Adrenal gland (tissue), 5 donors: Measurements from ENCODE around the gene ARIH2.

Experiments used
- POLR2A ChIP-seq, 2 donors: fragments of 450-650 bp; IDR thresholded peaks; one replicate each; pipeline ENCODE4 v1.6.1; 2017; ENCODE audit warnings: antibody characterized with exemption in 2 of 2, mild to moderate bottlenecking in 2 of 2, moderate library complexity in 1 of 2
- TF ChIP-seq, protein P1 (sequence below), 6 experiments: fragments of 450-650 bp in 4 of 6; fragments of 200-600 bp in 2 of 6; sonication (generic) in 1 of 6; IDR thresholded peaks; 1 replicate in 5 of 6; 2 replicates in 1 of 6; pipeline versions ENCODE4 v1.5.1 to v1.8.0; 2016 to 2021; ENCODE audit warnings: antibody characterized with exemption in 6 of 6, mild to moderate bottlenecking in 2 of 6, moderate library complexity in 1 of 6
- donor health status: DM: no; HTN: no; CAD: no.

GRCh38 chr3:48945432-48945831, 26.8 kb downstream of the ARIH2 start:
- TF ChIP-seq, protein P1, sequence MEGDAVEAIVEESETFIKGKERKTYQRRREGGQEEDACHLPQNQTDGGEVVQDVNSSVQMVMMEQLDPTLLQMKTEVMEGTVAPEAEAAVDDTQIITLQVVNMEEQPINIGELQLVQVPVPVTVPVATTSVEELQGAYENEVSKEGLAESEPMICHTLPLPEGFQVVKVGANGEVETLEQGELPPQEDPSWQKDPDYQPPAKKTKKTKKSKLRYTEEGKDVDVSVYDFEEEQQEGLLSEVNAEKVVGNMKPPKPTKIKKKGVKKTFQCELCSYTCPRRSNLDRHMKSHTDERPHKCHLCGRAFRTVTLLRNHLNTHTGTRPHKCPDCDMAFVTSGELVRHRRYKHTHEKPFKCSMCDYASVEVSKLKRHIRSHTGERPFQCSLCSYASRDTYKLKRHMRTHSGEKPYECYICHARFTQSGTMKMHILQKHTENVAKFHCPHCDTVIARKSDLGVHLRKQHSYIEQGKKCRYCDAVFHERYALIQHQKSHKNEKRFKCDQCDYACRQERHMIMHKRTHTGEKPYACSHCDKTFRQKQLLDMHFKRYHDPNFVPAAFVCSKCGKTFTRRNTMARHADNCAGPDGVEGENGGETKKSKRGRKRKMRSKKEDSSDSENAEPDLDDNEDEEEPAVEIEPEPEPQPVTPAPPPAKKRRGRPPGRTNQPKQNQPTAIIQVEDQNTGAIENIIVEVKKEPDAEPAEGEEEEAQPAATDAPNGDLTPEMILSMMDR (IDR thresholded peaks at IDR 0.05), result no peak
- TF ChIP-seq POLR2A (IDR thresholded peaks at IDR 0.05), result no peak
